Astrocyte (in vitro differentiated cells and primary cell): ENCODE data around the gene LRRC18.

Experiments
- CTCF ChIP-seq: IDR thresholded peaks from 2 replicates; pipeline ENCODE4 v1.5.1; 2011; ENCODE audit warnings: low read depth, mild to moderate bottlenecking, inconsistent platforms, low read length, moderate library complexity; ENCODE audit not compliant: insufficient read depth
- EZH2 ChIP-seq: IDR thresholded peaks from 2 replicates; pipeline ENCODE4 v1.6.1; 2012; ENCODE audit warnings: mild to moderate bottlenecking, low read length, inconsistent platforms; ENCODE audit not compliant: insufficient read depth

GRCh38 chr10:48903151-48903550 lies 36.5 kb downstream of the LRRC18 start:
- TF ChIP-seq EZH2 (no peak), CTCF (no peak)
